IPS-15b (cell line): ENCODE measurements around the gene TSR3.
A peak's percentile ranks its signal among the peaks of the same experiment; 100 is the strongest.

Experiments used
- H3K27me3 ChIP-seq: one replicate; pipeline ENCODE4 v1.6.1; 2013; ENCODE audit warnings: low read length; ENCODE audit not compliant: control insufficient read depth, insufficient read depth
- H3K36me3 ChIP-seq: one replicate; pipeline ENCODE4 v1.6.1; 2013; ENCODE audit warnings: low read length; ENCODE audit not compliant: control insufficient read depth, insufficient read depth
- H3K4me1 ChIP-seq: one replicate; pipeline ENCODE4 v1.6.1; 2013; ENCODE audit warnings: mild to moderate bottlenecking, low read length; ENCODE audit not compliant: control insufficient read depth, insufficient read depth
- H3K4me3 ChIP-seq: one replicate; pipeline ENCODE4 v1.5.1; 2013; ENCODE audit warnings: low read depth, low read length
- H3K9ac ChIP-seq: one replicate; pipeline ENCODE4 v1.6.1; 2013; ENCODE audit warnings: low read depth, mild to moderate bottlenecking, low read length
- H3K9me3 ChIP-seq: one replicate; pipeline ENCODE4 v1.6.1; 2013; ENCODE audit warnings: mild to moderate bottlenecking, low read length; ENCODE audit not compliant: control insufficient read depth, insufficient read depth

The TSR3 gene

DNA sequence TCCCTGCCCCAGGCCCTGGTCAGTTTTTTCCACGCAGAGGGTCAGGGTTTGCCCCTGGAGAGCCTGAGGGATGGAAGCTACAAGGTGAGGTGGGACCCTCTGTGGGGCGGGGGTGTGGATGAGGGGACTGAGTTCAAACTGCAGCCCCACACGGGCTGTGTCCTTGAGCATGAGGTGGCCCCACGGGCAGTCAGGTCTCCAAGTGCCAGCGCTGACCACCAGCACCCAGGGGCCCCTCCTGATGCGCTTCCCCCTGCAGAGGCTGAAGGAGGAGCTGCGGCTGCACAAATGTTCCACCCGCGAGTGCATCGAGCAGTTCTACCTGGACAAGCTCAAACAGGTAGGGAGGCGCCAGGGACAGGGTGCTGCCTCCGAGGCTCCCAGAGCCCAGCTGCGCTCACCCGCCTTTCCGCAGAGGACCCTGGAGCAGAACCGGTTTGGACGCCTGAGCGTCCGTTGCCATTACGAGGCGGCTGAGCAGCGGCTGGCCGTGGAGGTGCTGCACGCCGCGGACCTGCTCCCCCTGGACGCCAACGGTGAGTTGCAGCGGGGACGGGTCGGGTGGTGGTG, 4.3 kb downstream of the TSR3 start:
- H3K36me3 ChIP-seq: peaks cover 26% of the 10 kb centered on the region
- no peak overlapping the region for H3K9ac ChIP-seq
- no peak overlapping the region for H3K4me3 ChIP-seq
- H3K27me3 ChIP-seq: peaks cover under 1% of the 10 kb centered on the region
- no peaks in the 10 kb centered on the region for H3K9me3 ChIP-seq
- no peaks in the 10 kb centered on the region for H3K4me1 ChIP-seq

DNA sequence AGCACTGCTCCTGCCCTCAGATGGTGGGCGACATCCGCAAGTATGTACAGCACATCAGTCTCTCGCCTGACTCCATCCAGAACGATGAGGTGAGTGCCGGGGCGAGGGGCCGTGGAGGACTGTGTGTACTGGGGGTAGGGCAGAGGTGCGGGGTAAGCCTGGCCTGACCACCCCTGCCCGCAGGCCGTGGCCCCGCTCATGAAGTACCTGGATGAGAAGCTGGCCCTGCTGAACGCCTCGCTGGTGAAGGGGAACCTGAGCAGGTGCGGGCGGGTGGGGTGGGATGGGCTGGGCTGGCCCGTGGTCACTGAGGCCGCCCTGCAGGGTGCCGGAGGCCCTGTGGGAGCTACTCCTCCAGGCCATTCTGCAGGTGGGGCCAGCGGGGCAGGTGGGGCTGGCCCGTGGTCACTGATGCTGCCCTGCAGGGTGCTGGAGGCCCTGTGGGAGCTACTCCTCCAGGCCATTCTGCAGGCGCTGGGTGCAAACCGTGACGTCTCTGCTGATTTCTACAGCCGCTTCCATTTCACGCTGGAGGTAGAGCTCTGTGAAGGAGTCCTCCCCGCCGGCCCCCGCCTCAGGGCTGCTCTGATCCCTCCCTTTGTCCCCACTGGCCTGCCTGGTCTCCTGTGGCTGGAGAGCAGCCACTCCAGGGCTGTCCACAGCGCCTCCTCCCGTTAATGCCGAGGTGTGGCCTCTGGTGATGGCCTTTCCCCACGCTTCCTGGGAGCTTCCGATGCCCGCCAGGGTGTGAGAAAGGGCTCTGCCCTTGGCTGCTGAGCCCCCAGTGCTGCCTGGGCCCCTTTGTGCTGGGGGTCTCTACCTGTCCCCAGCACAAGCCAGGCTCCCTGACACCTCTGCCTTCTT, 5.0 kb downstream of the TSR3 start:
- no peaks in the 10 kb centered on the region for H3K4me1 ChIP-seq
- peaks cover 26% of the 10 kb centered on the region for H3K36me3 ChIP-seq
- H3K9me3 ChIP-seq: no peaks in the 10 kb centered on the region
- H3K27me3 ChIP-seq: peaks cover 5% of the 10 kb centered on the region
- no peak overlapping the region for H3K9ac ChIP-seq
- H3K4me3 ChIP-seq: no peak overlapping the region

- Histone ChIP-seq H3K36me3 (peaks cover 23% of the 10 kb centered on the region), H3K9me3 (no peaks in the 10 kb centered on the region), H3K9ac (no peak overlapping the region), H3K4me3 (no peak overlapping the region), H3K27me3 (peaks cover 5% of the 10 kb centered on the region), H3K4me1 (no peaks in the 10 kb centered on the region)
Measured at GRCh38 chr16:1345651-1346421, 5.8 kb downstream of the TSR3 start.

DNA sequence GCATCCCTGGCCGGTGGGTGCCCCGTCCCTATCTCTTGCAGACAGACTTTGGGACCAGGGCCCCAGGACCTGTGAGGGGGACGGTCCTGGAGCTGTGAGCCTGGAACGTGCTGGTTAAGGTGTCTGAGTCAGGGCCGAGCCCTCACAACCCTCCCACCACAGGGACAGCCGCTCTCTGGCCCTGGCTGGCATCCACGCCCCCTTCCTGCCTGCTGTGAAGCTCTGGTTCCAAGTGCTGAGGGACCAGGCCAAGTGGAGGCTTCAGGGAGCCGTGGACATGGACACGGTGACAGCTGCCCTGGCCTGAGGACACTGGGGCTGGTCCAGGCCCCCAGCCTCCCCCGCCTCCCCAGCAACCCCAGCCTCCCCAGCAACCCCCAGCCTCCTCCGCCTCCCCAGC, 6.6 kb downstream of the TSR3 start:
- no peaks in the 10 kb centered on the region for H3K4me1 ChIP-seq
- H3K36me3 ChIP-seq: peaks cover 16% of the 10 kb centered on the region
- H3K27me3 ChIP-seq: peaks cover 5% of the 10 kb centered on the region
- no peak overlapping the region for H3K9ac ChIP-seq
- no peaks in the 10 kb centered on the region for H3K9me3 ChIP-seq
- H3K4me3 ChIP-seq: no peak overlapping the region

GRCh38 chr16:1344499-1344898, 7.2 kb downstream of the TSR3 start:
- H3K9me3 ChIP-seq: no peaks in the 10 kb centered on the region
- peaks cover 5% of the 10 kb centered on the region for H3K27me3 ChIP-seq
- H3K9ac ChIP-seq: no peak overlapping the region
- H3K4me1 ChIP-seq: no peaks in the 10 kb centered on the region
- no peak overlapping the region for H3K4me3 ChIP-seq
- peaks cover 15% of the 10 kb centered on the region for H3K36me3 ChIP-seq

- H3K4me3 ChIP-seq: peak overlapping the region; percentile 53
- no peaks in the 10 kb centered on the region for H3K4me1 ChIP-seq
- H3K9ac ChIP-seq: no peak overlapping the region
- H3K27me3 ChIP-seq: peaks cover 5% of the 10 kb centered on the region
- H3K36me3 ChIP-seq: peaks cover 7% of the 10 kb centered on the region
- no peaks in the 10 kb centered on the region for H3K9me3 ChIP-seq
Measured at GRCh38 chr16:1343428-1344242, 8.0 kb downstream of the TSR3 start.

- Histone ChIP-seq H3K9me3 (no peaks in the 10 kb centered on the region), H3K4me3 (peak overlapping the region; percentile 53), H3K27me3 (peaks cover 5% of the 10 kb centered on the region), H3K36me3 (peaks cover under 1% of the 10 kb centered on the region), H3K9ac (no peak overlapping the region), H3K4me1 (no peaks in the 10 kb centered on the region)
Measured at GRCh38 chr16:1342526-1343427, 8.9 kb downstream of the TSR3 start.

GRCh38 chr16:1341495-1342420, 9.9 kb downstream of the TSR3 start:
- no peaks in the 10 kb centered on the region for H3K4me1 ChIP-seq
- H3K9me3 ChIP-seq: no peaks in the 10 kb centered on the region
- no peaks in the 10 kb centered on the region for H3K36me3 ChIP-seq
- peaks cover 5% of the 10 kb centered on the region for H3K27me3 ChIP-seq
- no peak overlapping the region for H3K4me3 ChIP-seq
- H3K9ac ChIP-seq: no peak overlapping the region

- Histone ChIP-seq H3K9ac (no peak overlapping the region), H3K4me1 (no peaks in the 10 kb centered on the region), H3K27me3 (peaks cover 10% of the 10 kb centered on the region), H3K36me3 (no peaks in the 10 kb centered on the region), H3K4me3 (no peak overlapping the region), H3K9me3 (no peaks in the 10 kb centered on the region)
Measured at GRCh38 chr16:1340730-1341494, 10.8 kb downstream of the TSR3 start.
